ENCODE measurements around the gene SERPINE2.
A peak's percentile ranks its signal among the peaks of the same experiment; 100 is the strongest.

Gene SERPINE2

DNA sequence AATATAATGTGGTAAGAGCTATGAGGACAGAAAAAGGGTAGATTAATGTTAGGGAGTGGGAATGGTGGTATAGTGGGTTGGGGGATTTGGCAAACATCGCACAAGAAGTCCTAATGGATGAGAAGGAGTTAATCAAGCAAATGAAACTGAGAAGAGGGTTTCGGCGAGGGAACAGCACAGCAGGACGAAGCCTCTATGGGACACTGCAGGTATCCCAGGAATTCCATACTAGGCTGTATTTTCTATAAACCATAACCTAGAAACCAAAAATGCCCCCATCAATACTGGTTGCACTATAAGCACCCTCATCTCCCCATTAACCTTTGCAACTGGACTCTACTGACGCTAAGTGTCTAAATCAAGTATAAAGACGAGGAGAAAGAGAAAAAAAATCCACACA, 104.2 kb downstream of the SERPINE2 start:
- Mint-ChIP-seq H3K36me3 (ENCODE audit: insufficient read depth) (no peaks in the 10 kb centered on the region), H3K4me1 (ENCODE audit: low read depth in 2 of 2) (peaks cover 39 to 54% of the 10 kb centered on the region in 2 donors), H3K9me3 (no peaks in the 10 kb centered on the region), H3K4me3 (no peak overlapping the region), H3K27me3 (no peaks in the 10 kb centered on the region), H3K27ac (no peak overlapping the region)
- ATAC-seq (replicated peaks) (no peak), DNase-seq (no peak)

DNA sequence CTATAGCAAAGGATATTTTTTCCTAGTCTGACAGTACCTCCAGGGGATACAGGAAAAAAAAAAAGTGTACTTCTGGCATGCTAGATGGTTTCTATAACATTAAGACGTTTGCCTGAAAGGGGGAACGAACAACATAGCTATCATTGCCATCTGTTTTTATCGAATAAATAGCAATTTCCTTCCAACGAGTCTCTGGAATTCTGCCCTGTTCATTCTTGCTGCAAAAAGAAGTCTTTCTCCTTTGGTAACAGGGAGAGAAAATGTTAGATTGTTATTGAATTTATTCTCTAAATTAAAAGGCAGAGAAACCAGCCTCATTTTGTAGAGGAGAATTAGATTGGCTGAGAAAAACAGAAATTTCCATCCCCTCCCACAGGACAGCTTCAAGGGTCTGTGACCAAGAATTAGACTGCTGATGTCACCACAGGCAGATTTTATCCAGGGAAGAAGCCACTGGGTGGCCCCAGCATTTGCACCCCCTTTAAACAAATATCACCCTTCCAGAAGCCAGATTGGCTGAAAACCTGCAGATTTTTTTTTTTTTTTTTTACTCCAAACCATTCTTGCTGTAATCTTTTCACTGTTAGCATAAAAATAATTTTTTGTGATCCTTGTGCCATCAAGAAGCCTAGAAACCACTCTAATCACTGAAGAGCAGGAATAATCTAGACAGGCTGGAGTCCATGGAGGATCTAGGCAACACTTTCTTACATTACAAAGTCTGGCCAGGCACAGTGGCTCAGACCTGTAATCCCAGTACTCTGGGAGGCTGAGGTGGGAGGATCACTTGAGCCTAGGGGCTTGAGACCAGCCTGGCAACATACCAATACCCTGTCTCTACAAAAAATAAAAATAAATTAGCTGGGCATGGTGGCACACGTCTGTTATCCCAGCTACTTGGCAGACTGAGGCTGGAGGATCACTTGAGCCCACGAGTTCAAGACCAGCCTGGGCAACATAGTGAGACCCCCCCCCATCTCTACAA, 106.0 kb downstream of the SERPINE2 start:
- H3K27me3 Mint-ChIP-seq = no peaks in the 10 kb centered on the region
- ATAC-seq (replicated peaks) = no peak
- no peaks in the 10 kb centered on the region for H3K9me3 Mint-ChIP-seq
- H3K27ac Mint-ChIP-seq = peak overlapping the region in 1 of 2 donors; percentile 44
- no peaks in the 10 kb centered on the region for H3K36me3 Mint-ChIP-seq (ENCODE audit: insufficient read depth)
- H3K4me3 Mint-ChIP-seq = no peak overlapping the region
- peaks cover 42 to 52% of the 10 kb centered on the region in 2 donors for H3K4me1 Mint-ChIP-seq (ENCODE audit: low read depth in 2 of 2)
- no peak for DNase-seq

DNA sequence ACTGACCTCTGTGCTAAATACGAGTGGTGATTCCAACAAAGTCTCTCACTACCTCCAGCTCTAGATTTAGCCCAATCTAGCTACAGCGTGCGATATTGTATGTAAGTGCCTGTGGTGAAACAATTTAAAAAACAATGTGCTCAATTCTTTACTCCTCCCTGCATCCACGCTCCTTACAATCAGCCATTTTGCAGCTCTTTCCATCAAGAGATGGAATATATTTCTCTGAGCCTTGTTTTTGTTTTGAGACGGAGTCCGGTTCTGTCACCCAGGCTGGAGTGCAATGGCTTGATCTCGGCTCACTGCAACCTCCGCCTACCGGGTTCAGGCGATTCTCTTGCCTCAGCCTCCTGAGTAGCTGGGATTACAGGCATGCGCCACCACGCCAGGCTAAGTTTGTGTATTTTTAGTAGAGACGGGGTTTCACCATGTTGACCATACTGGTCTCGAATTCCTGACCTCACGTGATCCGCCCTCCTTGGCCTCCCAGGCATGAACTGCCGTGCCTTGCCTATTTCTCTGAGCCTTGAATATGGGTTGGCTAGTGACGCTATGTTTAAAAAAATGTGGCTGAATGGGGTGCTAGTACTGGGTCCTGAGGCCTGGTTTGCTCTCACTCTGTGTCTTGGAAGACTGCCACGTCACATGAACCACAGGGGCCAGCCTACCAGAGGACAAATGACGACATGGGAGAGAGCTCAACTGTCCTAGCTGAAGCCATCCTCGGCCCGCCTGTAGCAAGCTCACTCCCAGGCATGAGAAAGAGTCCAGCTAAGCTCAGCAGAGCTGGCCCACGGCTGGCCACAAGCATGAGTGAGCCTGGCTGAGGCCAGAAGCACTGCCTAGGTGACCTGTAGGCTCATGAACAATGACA, 108.7 kb downstream of the SERPINE2 start:
- no peaks in the 10 kb centered on the region for H3K9me3 Mint-ChIP-seq
- DNase-seq = no peak
- H3K4me1 Mint-ChIP-seq (ENCODE audit: low read depth in 2 of 2) = peaks cover 32 to 57% of the 10 kb centered on the region in 2 donors
- H3K27me3 Mint-ChIP-seq = no peaks in the 10 kb centered on the region
- peak overlapping the region; percentile 58 to 59 for H3K4me3 Mint-ChIP-seq
- H3K27ac Mint-ChIP-seq = peak overlapping the region; percentile 80 to 88
- no peaks in the 10 kb centered on the region for H3K36me3 Mint-ChIP-seq (ENCODE audit: insufficient read depth)
- no peak for ATAC-seq (replicated peaks)

DNA sequence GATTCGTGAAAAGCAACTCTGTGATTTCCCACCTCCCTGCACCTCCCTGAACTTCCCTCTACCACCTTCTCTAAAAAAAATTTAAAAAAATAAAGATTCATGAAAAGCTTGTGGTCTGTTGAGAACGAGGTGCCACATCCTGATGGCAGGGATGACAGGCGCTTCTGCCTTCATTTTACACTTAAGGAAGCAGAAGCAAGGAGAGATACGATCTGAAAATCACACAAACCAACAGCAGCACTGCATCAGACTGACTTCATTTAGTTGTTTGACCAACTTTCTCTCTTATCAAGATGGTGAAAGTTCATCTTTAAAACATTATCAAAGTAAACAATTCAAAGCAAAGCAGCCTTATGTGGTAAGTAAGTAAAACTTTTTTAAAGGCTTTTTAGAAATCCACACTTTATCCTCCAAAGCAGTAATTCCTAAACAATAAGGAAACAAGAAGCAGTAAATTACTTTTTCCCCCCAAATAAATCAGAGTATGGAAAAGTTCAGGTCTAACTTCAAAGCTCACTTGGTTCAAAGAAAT, 109.4 kb downstream of the SERPINE2 start:
- DNase-seq = peak in 2 of 3 experiments; percentile 16 to 23
- Mint-ChIP-seq H3K27ac (peak overlapping the region; percentile 80 to 88), H3K27me3 (no peaks in the 10 kb centered on the region), H3K4me1 (ENCODE audit: low read depth in 2 of 2) (peaks cover 28 to 50% of the 10 kb centered on the region in 2 donors), H3K9me3 (no peaks in the 10 kb centered on the region), H3K36me3 (ENCODE audit: insufficient read depth) (no peaks in the 10 kb centered on the region), H3K4me3 (peak overlapping the region; percentile 58 to 68)
- ATAC-seq (replicated peaks) = peak; percentile 95

DNA sequence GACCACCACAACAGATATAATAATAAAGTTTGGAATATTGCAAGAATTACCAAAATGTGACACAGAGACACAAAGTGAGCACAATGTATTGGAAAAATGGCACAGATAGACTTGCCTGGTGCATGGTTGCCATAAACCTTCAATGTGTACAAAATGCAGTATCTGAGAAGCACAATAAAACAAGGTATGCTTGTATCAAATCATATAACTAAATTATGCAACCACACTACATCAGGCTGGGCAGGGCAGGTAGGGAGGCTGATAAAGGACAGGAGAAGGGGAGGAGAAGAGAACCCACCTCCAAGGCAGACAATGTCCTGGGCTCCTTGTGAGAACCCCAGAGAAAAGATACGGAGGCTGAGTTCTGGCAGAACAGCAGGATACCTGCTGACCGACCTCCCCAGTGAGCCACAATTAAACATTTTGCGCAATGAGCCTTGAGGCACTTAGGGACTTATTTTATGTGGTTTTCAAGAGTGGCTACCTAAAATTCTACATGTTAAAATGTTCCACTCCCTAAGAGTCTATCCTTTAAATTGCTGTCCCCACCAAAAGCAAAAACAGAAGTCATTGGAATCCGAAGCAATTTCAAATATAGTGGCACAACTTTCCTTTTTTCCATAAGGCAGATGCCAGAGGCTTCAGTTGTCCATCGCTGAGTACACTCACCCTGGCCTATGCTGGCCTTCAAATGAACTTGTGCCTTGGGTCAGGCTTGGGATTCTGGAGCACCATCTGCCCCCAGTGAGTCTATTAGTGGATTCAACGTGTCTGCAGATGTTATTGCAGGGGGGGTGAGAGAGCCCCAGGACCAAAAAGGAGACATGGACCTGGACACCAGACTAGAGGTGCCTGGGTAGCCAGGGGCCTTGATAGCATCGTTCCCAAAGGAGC, 110.7 kb downstream of the SERPINE2 start:
- DNase-seq (no peak), ATAC-seq (replicated peaks) (no peak)
- H3K4me1 Mint-ChIP-seq (ENCODE audit: low read depth in 2 of 2) = peaks cover 25 to 51% of the 10 kb centered on the region in 2 donors
- peak overlapping the region; percentile 15 to 80 for H3K27ac Mint-ChIP-seq
- peaks cover 3% of the 10 kb centered on the region for H3K36me3 Mint-ChIP-seq (ENCODE audit: insufficient read depth)
- no peaks in the 10 kb centered on the region for H3K27me3 Mint-ChIP-seq
- H3K4me3 Mint-ChIP-seq = peak overlapping the region in 1 of 2 donors; percentile 68
- no peaks in the 10 kb centered on the region for H3K9me3 Mint-ChIP-seq

DNA sequence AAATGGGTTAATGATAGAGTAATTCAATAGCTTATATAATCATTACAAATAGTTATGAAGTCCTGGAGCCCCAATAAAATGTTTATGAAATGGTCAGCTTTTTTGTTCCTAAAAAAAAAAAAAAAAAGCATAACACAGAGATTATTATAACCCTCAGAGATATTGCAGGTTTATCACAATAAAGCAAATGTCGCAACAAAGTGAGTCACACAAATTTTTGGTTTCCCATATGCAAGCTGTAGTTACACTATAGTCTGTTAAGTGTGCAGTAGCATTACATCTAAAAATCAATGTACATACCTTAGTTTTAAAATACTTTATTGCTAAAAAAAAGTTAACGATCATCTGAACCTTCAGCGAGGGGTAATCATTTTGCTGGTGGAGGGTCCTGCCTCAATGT, 114.0 kb downstream of the SERPINE2 start:
- DNase-seq (no peak), ATAC-seq (replicated peaks) (no peak)
- Mint-ChIP-seq H3K27me3 (no peaks in the 10 kb centered on the region), H3K27ac (no peak overlapping the region), H3K4me3 (no peak overlapping the region), H3K9me3 (no peaks in the 10 kb centered on the region), H3K36me3 (ENCODE audit: insufficient read depth) (peaks cover 6% of the 10 kb centered on the region), H3K4me1 (ENCODE audit: low read depth in 2 of 2) (peaks cover 30 to 65% of the 10 kb centered on the region in 2 donors)
